Mesenchymal stem cell (in vitro differentiated cells and primary cell): ENCODE results near the gene CELF4.

Experiments used
- DNase-seq: peaks from one replicate; pipeline ENCODE4 v3.0.0-alpha.2; 2013
- H2AFZ ChIP-seq: one replicate; pipeline ENCODE4 v1.6.1; 2013; ENCODE audit warnings: low read depth, mild to moderate bottlenecking, control low read depth, inconsistent platforms, low read length, moderate library complexity
- H2AK5ac ChIP-seq: 2 replicates; pipeline ENCODE4 v1.6.1; 2013; ENCODE audit warnings: low read length, moderate library complexity, mild to moderate bottlenecking, inconsistent platforms; ENCODE audit not compliant: severe bottlenecking
- H2BK120ac ChIP-seq: one replicate; pipeline ENCODE4 v1.6.1; 2013; ENCODE audit warnings: low read depth, mild to moderate bottlenecking, inconsistent platforms, low read length, moderate library complexity
- H2BK12ac ChIP-seq, 2 experiments: one replicate each; pipeline ENCODE4 v1.6.1; 2013; ENCODE audit warnings: inconsistent platforms in 2 of 2, low read length in 2 of 2, mild to moderate bottlenecking in 2 of 2, moderate library complexity in 2 of 2, control low read depth in 1 of 2
- H2BK15ac ChIP-seq: one replicate; pipeline ENCODE4 v1.6.1; 2013; ENCODE audit warnings: mild to moderate bottlenecking, low read depth, inconsistent platforms; ENCODE audit not compliant: poor library complexity, severe bottlenecking
- H2BK5ac ChIP-seq: 2 replicates; pipeline ENCODE4 v1.6.1; 2013; ENCODE audit warnings: low read depth, mild to moderate bottlenecking, low read length, control low read depth, inconsistent platforms; ENCODE audit not compliant: poor library complexity, severe bottlenecking
- H3K14ac ChIP-seq, 2 experiments: one replicate each; pipeline ENCODE4 v1.6.1; 2013; ENCODE audit warnings: inconsistent platforms in 2 of 2, low read length in 2 of 2, control low read depth in 1 of 2, mild to moderate bottlenecking in 1 of 2, moderate library complexity in 1 of 2
- H3K18ac ChIP-seq, 2 experiments: one replicate each; pipeline ENCODE4 v1.6.1; 2013; ENCODE audit warnings: inconsistent platforms in 2 of 2, low read length in 2 of 2, control low read depth in 1 of 2, low read depth in 1 of 2, mild to moderate bottlenecking in 1 of 2
- H3K23ac ChIP-seq, 2 experiments: one replicate each; pipeline ENCODE4 v1.6.1; 2013; ENCODE audit warnings: inconsistent platforms in 2 of 2, low read length in 2 of 2, mild to moderate bottlenecking in 2 of 2, moderate library complexity in 2 of 2, control low read depth in 1 of 2
- H3K27ac ChIP-seq: 2 replicates; pipeline ENCODE4 v1.5.1; 2013; ENCODE audit warnings: mild to moderate bottlenecking, moderate library complexity, low read length, control low read depth, inconsistent platforms; ENCODE audit not compliant: poor library complexity, severe bottlenecking
- H3K27me3 ChIP-seq, 2 experiments: 2 replicates each; pipeline versions ENCODE4 v1.6.1 to v1.7.0; 2013; ENCODE audit warnings: low read length in 2 of 2, mild to moderate bottlenecking in 2 of 2, moderate library complexity in 2 of 2, control low read depth in 1 of 2, inconsistent platforms in 1 of 2; ENCODE audit not compliant: control insufficient read depth in 1 of 2, insufficient read depth in 1 of 2
- H3K36me3 ChIP-seq, 2 experiments: 2 replicates each; pipeline versions ENCODE4 v1.6.1 to v1.7.0; 2013; ENCODE audit warnings: low read length in 2 of 2, control low read depth in 1 of 2, inconsistent platforms in 1 of 2, low read depth in 1 of 2, mild to moderate bottlenecking in 1 of 2; ENCODE audit not compliant: insufficient read depth in 2 of 2, control insufficient read depth in 1 of 2
- H3K4ac ChIP-seq, 2 experiments: one replicate each; pipeline ENCODE4 v1.6.1; 2013; ENCODE audit warnings: inconsistent platforms in 2 of 2, low read length in 2 of 2, mild to moderate bottlenecking in 2 of 2, moderate library complexity in 2 of 2, control low read depth in 1 of 2, low read depth in 1 of 2
- H3K4me1 ChIP-seq: 2 replicates; pipeline ENCODE4 v1.6.1; 2013; ENCODE audit warnings: low read depth, low read length, control low read depth; ENCODE audit not compliant: control insufficient read depth, insufficient read depth
- H3K4me2 ChIP-seq: 2 replicates; pipeline ENCODE4 v1.6.1; 2013; ENCODE audit warnings: low read length, mild to moderate bottlenecking, inconsistent platforms; ENCODE audit not compliant: poor library complexity, severe bottlenecking
- H3K4me3 ChIP-seq, 2 experiments: 2 replicates each; pipeline versions ENCODE4 v1.5.1 to v1.7.0; 2013; ENCODE audit warnings: low read length in 2 of 2, mild to moderate bottlenecking in 2 of 2, control low read depth in 1 of 2, low read depth in 1 of 2; ENCODE audit not compliant: insufficient read depth in 1 of 2
- H3K79me1 ChIP-seq: replicated peaks from 2 replicates; pipeline ENCODE4 v1.6.1; 2013; ENCODE audit warnings: mild to moderate bottlenecking, control low read depth, low read length, inconsistent platforms; ENCODE audit not compliant: poor library complexity, severe bottlenecking
- H3K9ac ChIP-seq: 2 replicates; pipeline ENCODE4 v1.7.0; 2013; ENCODE audit warnings: mild to moderate bottlenecking, low read length, moderate library complexity
- H3K9me3 ChIP-seq: 2 replicates; pipeline ENCODE4 v1.7.0; 2013; ENCODE audit warnings: mild to moderate bottlenecking, low read length; ENCODE audit not compliant: control insufficient read depth
- H4K8ac ChIP-seq: one replicate; pipeline ENCODE4 v1.6.1; 2013; ENCODE audit warnings: inconsistent platforms, mild to moderate bottlenecking, low read length, moderate library complexity
- H4K91ac ChIP-seq: one replicate; pipeline ENCODE4 v1.6.1; 2013; ENCODE audit warnings: mild to moderate bottlenecking, low read length, inconsistent platforms
- WGBS: methylation state at CpG from one replicate; pipeline ENCODE4 v1.1.7; 2013; ENCODE audit warnings: mixed read lengths; 5-methylcytosine and 5-hydroxymethylcytosine counted together

CELF4 gene

DNA sequence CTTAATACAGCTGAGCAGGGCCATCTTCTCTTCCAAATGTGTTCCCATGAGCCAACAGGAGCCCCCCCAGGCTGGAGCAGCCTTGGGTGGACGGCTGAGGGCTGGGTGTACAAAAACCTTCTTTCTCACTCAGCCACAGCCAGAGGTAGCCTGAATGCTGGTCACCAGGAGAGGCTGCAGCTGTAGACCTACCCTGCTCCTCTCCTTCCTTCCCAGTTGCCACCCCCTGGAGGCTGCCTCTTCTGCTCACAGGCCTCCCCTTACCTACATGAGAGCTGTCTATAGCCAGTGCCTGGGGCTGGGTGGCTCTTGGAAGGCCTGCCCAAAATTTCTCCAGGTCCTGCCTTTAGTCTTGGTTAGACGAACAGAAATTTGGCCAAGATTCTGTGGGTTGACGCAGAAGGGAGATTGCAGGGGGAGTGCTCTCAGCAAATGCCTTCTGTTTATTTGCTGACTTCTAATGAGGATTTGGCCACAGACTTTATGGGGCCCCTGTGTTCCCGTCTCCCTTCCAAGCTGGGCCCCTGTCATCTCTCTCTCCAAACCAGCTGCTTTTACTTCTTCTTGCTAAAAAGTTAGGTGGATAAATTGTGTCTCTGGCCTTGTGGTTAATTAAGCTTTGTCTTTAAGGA, 18.3 kb downstream of the CELF4 start:
- Histone ChIP-seq H3K9ac (no peak overlapping the region), H4K8ac (no peak overlapping the region), H2BK15ac (no peak overlapping the region), H3K14ac (no peak overlapping the region), H3K4ac (no peak overlapping the region), H3K27ac (no peak overlapping the region), H3K79me1 (no peaks in the 10 kb centered on the region), H3K9me3 (no peaks in the 10 kb centered on the region), H3K4me1 (no peaks in the 10 kb centered on the region), H4K91ac (no peak overlapping the region), H2BK120ac (no peak overlapping the region), H3K36me3 (no peaks in the 10 kb centered on the region), H3K27me3 (peaks cover 6 to 65% of the 10 kb centered on the region in 2 experiments), H3K18ac (no peak overlapping the region), H2BK5ac (no peak overlapping the region), H2AFZ (no peak overlapping the region), H3K23ac (no peak overlapping the region), H2AK5ac (no peak overlapping the region), H3K4me2 (no peak overlapping the region), H2BK12ac (no peak overlapping the region), H3K4me3 (no peak overlapping the region)
- no peak for DNase-seq
- whole genome bisulfite sequencing: 76% methylated on average over 3 of the region's 4 CpGs

DNA sequence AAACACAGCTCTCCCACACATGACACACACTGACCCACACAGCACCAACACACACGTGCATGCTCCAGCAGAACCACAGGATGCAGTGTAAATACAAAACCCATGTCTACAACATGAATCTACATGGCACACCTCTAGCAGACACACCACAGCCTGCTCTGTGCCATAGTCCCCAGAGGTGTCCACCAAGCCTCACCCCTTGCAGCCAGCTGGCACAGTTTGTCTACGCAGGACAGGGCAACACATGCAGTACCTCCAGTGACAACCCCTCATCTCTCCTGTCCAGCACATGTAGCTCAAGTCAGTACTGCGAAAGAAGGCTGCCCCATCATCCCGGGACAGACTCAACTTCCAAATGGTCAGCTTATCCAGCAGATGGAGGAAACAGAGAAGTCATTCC, 18.9 kb downstream of the CELF4 start:
- H2AK5ac ChIP-seq: no peak overlapping the region
- H3K4me3 ChIP-seq: no peak overlapping the region
- no peak overlapping the region for H2BK15ac ChIP-seq
- no peak for DNase-seq
- H3K4ac ChIP-seq: no peak overlapping the region
- H3K27ac ChIP-seq: no peak overlapping the region
- H3K18ac ChIP-seq: no peak overlapping the region
- H3K23ac ChIP-seq: no peak overlapping the region
- no peaks in the 10 kb centered on the region for H3K4me1 ChIP-seq
- no peak overlapping the region for H3K14ac ChIP-seq
- no peaks in the 10 kb centered on the region for H3K9me3 ChIP-seq
- H4K91ac ChIP-seq: no peak overlapping the region
- no peaks in the 10 kb centered on the region for H3K79me1 ChIP-seq
- WGBS: 90% methylated on average over 4 of the region's 4 CpGs
- no peak overlapping the region for H2BK5ac ChIP-seq
- no peak overlapping the region for H4K8ac ChIP-seq
- H2AFZ ChIP-seq: no peak overlapping the region
- H3K36me3 ChIP-seq: no peaks in the 10 kb centered on the region
- no peak overlapping the region for H2BK120ac ChIP-seq
- no peak overlapping the region for H2BK12ac ChIP-seq
- H3K4me2 ChIP-seq: no peak overlapping the region
- H3K9ac ChIP-seq: no peak overlapping the region
- H3K27me3 ChIP-seq: peaks cover 6 to 71% of the 10 kb centered on the region in 2 experiments

DNA sequence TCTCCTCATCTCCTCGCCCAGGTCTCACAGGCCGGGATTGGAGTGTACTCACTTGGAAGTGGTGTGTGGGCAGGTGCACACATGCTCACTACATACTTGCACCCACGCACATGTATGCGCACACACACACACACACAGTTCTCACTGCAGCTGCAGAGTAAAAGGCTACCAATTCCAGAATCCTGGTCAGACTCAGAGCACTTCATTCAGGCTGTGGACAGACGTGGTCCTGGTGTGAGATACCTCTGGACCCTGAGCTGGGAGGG, 19.4 kb downstream of the CELF4 start:
- Histone ChIP-seq H3K9me3 (no peaks in the 10 kb centered on the region), H2AK5ac (no peak overlapping the region), H3K4me3 (no peak overlapping the region), H3K23ac (no peak overlapping the region), H3K14ac (no peak overlapping the region), H3K36me3 (no peaks in the 10 kb centered on the region), H2BK15ac (no peak overlapping the region), H3K79me1 (no peaks in the 10 kb centered on the region), H4K91ac (peak overlapping the region; percentile 22), H3K4ac (no peak overlapping the region), H2AFZ (no peak overlapping the region), H2BK120ac (no peak overlapping the region), H3K27ac (no peak overlapping the region), H3K4me2 (no peak overlapping the region), H3K9ac (no peak overlapping the region), H2BK12ac (no peak overlapping the region), H3K27me3 (peaks cover 10 to 70% of the 10 kb centered on the region in 2 experiments), H3K18ac (no peak overlapping the region), H2BK5ac (no peak overlapping the region), H3K4me1 (no peaks in the 10 kb centered on the region), H4K8ac (no peak overlapping the region)
- DNase-seq: no peak
- whole genome bisulfite sequencing: 89% methylated on average over 5 of the region's 5 CpGs

DNA sequence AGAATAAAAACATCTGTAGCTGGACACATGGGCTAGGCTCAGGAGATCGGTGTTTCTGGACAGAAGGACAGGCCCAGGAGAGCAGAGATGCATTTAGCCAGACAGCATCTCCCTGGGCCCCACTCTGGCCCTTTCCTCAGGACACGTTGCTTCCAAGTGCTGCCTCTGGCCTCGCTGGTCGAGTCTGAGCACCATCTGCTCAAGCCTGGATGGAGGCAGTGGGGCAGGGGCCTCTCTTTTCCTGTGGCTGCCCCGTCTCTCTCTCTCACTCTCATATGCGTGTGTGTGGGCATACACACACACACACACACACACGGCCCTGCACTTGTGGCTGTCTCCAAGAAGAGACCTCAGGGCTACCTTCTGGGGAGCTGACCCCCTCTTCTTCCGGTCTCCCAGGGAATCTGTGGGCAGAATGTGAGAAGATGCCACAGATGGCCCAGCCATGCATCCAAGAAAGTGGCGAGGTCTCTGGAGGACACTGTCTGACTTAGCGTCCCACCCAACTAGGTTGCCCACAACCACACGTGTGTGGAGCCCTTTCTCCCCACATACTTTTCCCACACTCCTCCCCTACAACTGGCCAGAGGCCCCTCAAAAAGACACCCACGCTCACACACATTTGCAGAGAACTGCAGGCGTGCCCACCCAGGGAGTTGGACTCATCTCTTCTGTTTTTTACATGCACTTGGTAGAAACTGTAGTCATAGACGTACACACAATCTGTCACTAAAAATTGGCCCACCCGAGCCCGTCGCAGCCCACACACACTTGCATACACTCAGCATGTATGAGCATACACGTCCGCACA, 19.9 kb downstream of the CELF4 start:
- Histone ChIP-seq H4K8ac (no peak overlapping the region), H3K4me2 (no peak overlapping the region), H3K27me3 (peaks cover 11 to 70% of the 10 kb centered on the region in 2 experiments), H3K27ac (no peak overlapping the region), H2BK12ac (no peak overlapping the region), H3K36me3 (no peaks in the 10 kb centered on the region), H2BK15ac (no peak overlapping the region), H3K79me1 (no peaks in the 10 kb centered on the region), H2AFZ (no peak overlapping the region), H2AK5ac (no peak overlapping the region), H3K4ac (no peak overlapping the region), H3K14ac (no peak overlapping the region), H3K4me3 (no peak overlapping the region), H3K9me3 (no peaks in the 10 kb centered on the region), H4K91ac (peak overlapping the region; percentile 22), H2BK120ac (no peak overlapping the region), H3K4me1 (no peaks in the 10 kb centered on the region), H2BK5ac (no peak overlapping the region), H3K23ac (no peak overlapping the region), H3K18ac (no peak overlapping the region), H3K9ac (no peak overlapping the region)
- WGBS: 81% methylated on average over 19 of the region's 19 CpGs
- no peak for DNase-seq
